ENCODE measurements around the gene DOCK4.

Gene DOCK4

GRCh38 chr7:111834367-111834766 lies 371.8 kb downstream of the DOCK4 start:
- in situ Hi-C loops (cut with MboI; ENCODE audit: low sequenced_read_pairs), result no loop called here

- in situ Hi-C loops (cut with MboI; ENCODE audit: low sequenced_read_pairs), result no loop called here
These were observed 372.7 kb downstream of the DOCK4 start for GRCh38 chr7:111833466-111833865.

GRCh38 chr7:111832174-111832573 lies 374.0 kb downstream of the DOCK4 start:
- in situ Hi-C loops (cut with MboI; ENCODE audit: low sequenced_read_pairs), result no loop called here

GRCh38 chr7:111829221-111829620 lies 377.0 kb downstream of the DOCK4 start:
- in situ Hi-C loops (cut with MboI; ENCODE audit: low sequenced_read_pairs), result no loop called here

GRCh38 chr7:111827863-111828504 lies 378.2 kb downstream of the DOCK4 start:
- in situ Hi-C loops (cut with MboI; ENCODE audit: low sequenced_read_pairs), result no loop called here

GRCh38 chr7:111825046-111825445 lies 381.2 kb downstream of the DOCK4 start:
- in situ Hi-C loops (cut with MboI; ENCODE audit: low sequenced_read_pairs), result no loop called here

- in situ Hi-C loops (cut with MboI; ENCODE audit: low sequenced_read_pairs), result no loop called here
These were observed 382.4 kb downstream of the DOCK4 start for GRCh38 chr7:111823826-111824225.

- in situ Hi-C loops (cut with MboI; ENCODE audit: low sequenced_read_pairs), result no loop called here
These were observed 385.2 kb downstream of the DOCK4 start for GRCh38 chr7:111821046-111821445.

GRCh38 chr7:111820621-111821020 lies 385.6 kb downstream of the DOCK4 start:
- in situ Hi-C loops (cut with MboI; ENCODE audit: low sequenced_read_pairs), result no loop called here

GRCh38 chr7:111820121-111820520 lies 386.1 kb downstream of the DOCK4 start:
- in situ Hi-C loops (cut with MboI; ENCODE audit: low sequenced_read_pairs), result no loop called here

- in situ Hi-C loops (cut with MboI; ENCODE audit: low sequenced_read_pairs), result no loop called here
These were observed 390.8 kb downstream of the DOCK4 start for GRCh38 chr7:111815354-111815753.

GRCh38 chr7:111813306-111813705 lies 392.9 kb downstream of the DOCK4 start:
- in situ Hi-C loops (cut with MboI; ENCODE audit: low sequenced_read_pairs), result no loop called here

GRCh38 chr7:111806232-111806631 lies 400.0 kb downstream of the DOCK4 start:
- in situ Hi-C loops (cut with MboI; ENCODE audit: low sequenced_read_pairs), result no loop called here

- in situ Hi-C loops (cut with MboI; ENCODE audit: low sequenced_read_pairs), result no loop called here
These were observed 403.0 kb downstream of the DOCK4 start for GRCh38 chr7:111803015-111803758.

- in situ Hi-C loops (cut with MboI; ENCODE audit: low sequenced_read_pairs), result no loop called here
These were observed 403.9 kb downstream of the DOCK4 start for GRCh38 chr7:111802194-111802772.

GRCh38 chr7:111801277-111801676 lies 404.9 kb downstream of the DOCK4 start:
- in situ Hi-C loops (cut with MboI; ENCODE audit: low sequenced_read_pairs), result no loop called here

GRCh38 chr7:111796671-111797070 lies 409.5 kb downstream of the DOCK4 start:
- in situ Hi-C loops (cut with MboI; ENCODE audit: low sequenced_read_pairs), result no loop called here

GRCh38 chr7:111789870-111790269 lies 416.3 kb downstream of the DOCK4 start:
- in situ Hi-C loops (cut with MboI; ENCODE audit: low sequenced_read_pairs), result no loop called here

GRCh38 chr7:111789048-111789320 lies 417.2 kb downstream of the DOCK4 start:
- in situ Hi-C loops (cut with MboI; ENCODE audit: low sequenced_read_pairs), result no loop called here

GRCh38 chr7:111788286-111789047 lies 417.7 kb downstream of the DOCK4 start:
- in situ Hi-C loops (cut with MboI; ENCODE audit: low sequenced_read_pairs), result no loop called here

GRCh38 chr7:111787741-111788140 lies 418.5 kb downstream of the DOCK4 start:
- in situ Hi-C loops (cut with MboI; ENCODE audit: low sequenced_read_pairs), result no loop called here

- in situ Hi-C loops (cut with MboI; ENCODE audit: low sequenced_read_pairs), result no loop called here
These were observed 419.1 kb downstream of the DOCK4 start for GRCh38 chr7:111787099-111787498.

Data from HL-60/S4 (cell line).